Peyer's patch (tissue), 4 donors: Measurements from ENCODE around the gene PLB1. TPM values are rescaled to one million over a fixed set of nuclear protein-coding genes. Genes with fewer than 3 reads are reported as not detected.
A peak's percentile ranks its signal among the peaks of the same experiment; 100 is the strongest.

ENCODE experiments used
- DNase-seq, 3 donors: peaks; one replicate each; pipeline ENCODE4 v3.0.0-alpha.2; 2017 to 2019
- H3K27ac ChIP-seq, 4 donors: fragments of 200-600 bp; sonication (generic); one replicate each; pipeline ENCODE4 v1.5.1; 2016 to 2019
- H3K27me3 ChIP-seq, 2 donors: fragments of 200-600 bp; sonication (generic); one replicate each; pipeline ENCODE4 v1.5.1; 2019
- H3K36me3 ChIP-seq, 3 donors: fragments of 200-600 bp; sonication (generic); one replicate each; pipeline ENCODE4 v1.5.1; 2016 to 2019
- H3K4me1 ChIP-seq, 4 donors: fragments of 200-600 bp; sonication (generic); one replicate each; pipeline ENCODE4 v1.5.1; 2016 to 2019
- H3K4me3 ChIP-seq, 4 donors: fragments of 200-600 bp; sonication (generic); 1 replicate in 3 of 4; 2 replicates in 1 of 4; pipeline ENCODE4 v1.5.1; 2016 to 2019; ENCODE audit warnings: mild to moderate bottlenecking in 1 of 4
- H3K9me3 ChIP-seq, 4 donors: fragments of 200-600 bp; sonication (generic); one replicate each; pipeline ENCODE4 v1.5.1; 2016 to 2019; ENCODE audit warnings: mild to moderate bottlenecking in 1 of 4
- POLR2A ChIP-seq, 2 donors: fragments of 450-650 bp; IDR thresholded peaks; one replicate each; pipeline ENCODE4 v1.5.1; 2017; ENCODE audit warnings: antibody characterized with exemption in 2 of 2, mild to moderate bottlenecking in 2 of 2, moderate library complexity in 2 of 2
- total RNA-seq, 4 donors: library from RNA; depleted of rRNA; stranded (reverse); fragments of >200 nt; gene quantifications; one replicate each; pipeline ENCODE4 v1.1.0, GENCODE V29; 2016
- TF ChIP-seq, protein P1 (sequence below), 6 experiments: fragments of 450-650 bp in 4 of 6; fragments of 200-600 bp in 2 of 6; sonication (generic) in 1 of 6; IDR thresholded peaks; one replicate each; pipeline ENCODE4 v1.5.1; 2017 to 2019; ENCODE audit warnings: antibody characterized with exemption in 6 of 6, mild to moderate bottlenecking in 3 of 6, moderate library complexity in 1 of 6

PLB1 gene
- total RNA-seq, 4 donors from 2014 or later = 9.1 to 345 (median 146) TPM

DNA sequence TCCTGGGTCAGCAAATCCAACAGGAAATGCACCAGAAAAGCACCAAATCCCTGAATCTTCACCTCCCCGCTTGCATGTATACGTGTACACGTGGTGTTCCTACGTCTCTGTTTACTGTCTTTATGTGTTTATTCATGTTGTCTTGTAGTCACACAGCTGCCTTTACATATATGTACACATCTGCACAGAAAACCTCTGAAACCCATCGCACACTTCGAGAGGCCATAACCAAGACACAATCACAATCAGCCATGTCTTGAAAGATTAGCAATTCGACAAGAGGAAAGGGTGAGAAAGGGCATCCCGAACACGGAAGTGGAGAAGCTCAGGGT is 98.1 kb downstream of the PLB1 start:
- Histone ChIP-seq H3K27ac (peak overlapping the region in 3 of 4 donors; percentile 61 to 74 (median 74)), H3K27me3 (no peaks in the 10 kb centered on the region), H3K9me3 (no peaks in the 10 kb centered on the region), H3K36me3 (no peaks in the 10 kb centered on the region), H3K4me1 (peaks cover 0 to 16% (median 7%) of the 10 kb centered on the region in 4 donors), H3K4me3 (peak overlapping the region in 1 of 4 donors; percentile 12)
- TF ChIP-seq, protein P1, sequence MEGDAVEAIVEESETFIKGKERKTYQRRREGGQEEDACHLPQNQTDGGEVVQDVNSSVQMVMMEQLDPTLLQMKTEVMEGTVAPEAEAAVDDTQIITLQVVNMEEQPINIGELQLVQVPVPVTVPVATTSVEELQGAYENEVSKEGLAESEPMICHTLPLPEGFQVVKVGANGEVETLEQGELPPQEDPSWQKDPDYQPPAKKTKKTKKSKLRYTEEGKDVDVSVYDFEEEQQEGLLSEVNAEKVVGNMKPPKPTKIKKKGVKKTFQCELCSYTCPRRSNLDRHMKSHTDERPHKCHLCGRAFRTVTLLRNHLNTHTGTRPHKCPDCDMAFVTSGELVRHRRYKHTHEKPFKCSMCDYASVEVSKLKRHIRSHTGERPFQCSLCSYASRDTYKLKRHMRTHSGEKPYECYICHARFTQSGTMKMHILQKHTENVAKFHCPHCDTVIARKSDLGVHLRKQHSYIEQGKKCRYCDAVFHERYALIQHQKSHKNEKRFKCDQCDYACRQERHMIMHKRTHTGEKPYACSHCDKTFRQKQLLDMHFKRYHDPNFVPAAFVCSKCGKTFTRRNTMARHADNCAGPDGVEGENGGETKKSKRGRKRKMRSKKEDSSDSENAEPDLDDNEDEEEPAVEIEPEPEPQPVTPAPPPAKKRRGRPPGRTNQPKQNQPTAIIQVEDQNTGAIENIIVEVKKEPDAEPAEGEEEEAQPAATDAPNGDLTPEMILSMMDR (IDR thresholded peaks at IDR 0.05) = no peak
- no peak for TF ChIP-seq POLR2A (IDR thresholded peaks at IDR 0.05)
- no peak for DNase-seq

DNA sequence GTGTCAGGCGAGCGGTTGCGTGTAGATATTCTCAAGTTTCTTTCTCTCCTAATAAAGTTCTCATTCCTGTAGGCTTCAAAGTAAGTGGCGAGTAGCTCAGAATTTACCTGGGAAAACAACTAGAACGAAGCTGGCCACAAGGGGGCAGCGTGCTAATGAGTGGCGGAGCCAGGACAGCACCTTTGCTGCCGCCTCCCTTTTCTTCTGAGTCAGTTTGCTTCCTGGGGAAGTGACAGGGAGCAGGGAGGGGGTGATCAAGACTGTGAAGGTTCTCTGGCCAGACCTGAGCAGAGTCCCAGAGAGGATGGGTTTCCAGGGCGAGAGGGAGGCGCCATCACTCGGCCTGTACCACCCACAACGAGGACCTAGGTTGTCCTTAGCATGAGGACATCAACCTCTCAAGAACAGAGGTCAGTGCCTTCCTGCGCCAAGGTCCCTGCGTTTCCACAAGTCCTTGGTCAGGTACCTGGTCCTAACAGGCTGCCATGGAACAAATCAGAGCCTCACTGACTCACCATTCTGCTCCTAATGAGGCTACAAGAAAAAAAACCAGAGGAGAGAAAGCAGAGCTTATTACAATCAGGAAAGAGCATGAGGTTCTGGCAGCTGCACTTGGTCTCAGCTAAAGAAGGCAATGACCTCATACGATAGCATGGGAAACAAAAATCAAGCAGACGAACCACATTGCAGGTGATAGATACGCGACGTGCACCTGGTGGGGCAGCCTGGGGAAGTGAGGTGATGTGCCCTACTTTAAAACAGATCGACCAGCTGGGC is 98.7 kb downstream of the PLB1 start:
- Histone ChIP-seq H3K4me3 (peak overlapping the region in 2 of 4 donors; percentile 12 to 15), H3K36me3 (no peaks in the 10 kb centered on the region), H3K27me3 (no peaks in the 10 kb centered on the region), H3K27ac (peak overlapping the region; percentile 57 to 74 (median 68)), H3K9me3 (no peaks in the 10 kb centered on the region), H3K4me1 (peaks cover 0 to 16% (median 7%) of the 10 kb centered on the region in 4 donors)
- DNase-seq = peak; percentile 92 to 98 (median 93)
- TF ChIP-seq, protein P1 (IDR thresholded peaks at IDR 0.05) = peak; percentile 55 to 93 (median 88)
- TF ChIP-seq POLR2A (IDR thresholded peaks at IDR 0.05) = no peak

DNA sequence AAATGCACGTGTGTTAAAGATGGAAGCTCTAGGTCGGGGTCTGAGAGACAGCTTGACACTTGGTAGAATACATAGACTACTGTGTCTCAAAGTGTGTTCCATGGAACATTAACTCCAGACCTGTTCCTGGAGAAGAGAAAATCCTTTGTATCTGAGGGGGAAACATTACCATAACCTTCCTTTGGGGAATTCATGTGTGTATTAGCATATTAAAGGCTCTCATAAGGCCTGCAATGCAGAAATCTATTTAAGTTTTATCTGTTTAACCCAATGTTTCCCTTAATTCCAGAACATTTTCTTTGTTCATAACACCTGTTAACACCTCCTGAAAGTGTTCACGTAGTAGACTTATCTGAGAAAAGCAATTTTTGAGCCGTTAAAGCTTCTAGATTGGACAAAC is 99.5 kb downstream of the PLB1 start:
- TF ChIP-seq, protein P1 (IDR thresholded peaks at IDR 0.05) = no peak
- TF ChIP-seq POLR2A (IDR thresholded peaks at IDR 0.05) = no peak

DNA sequence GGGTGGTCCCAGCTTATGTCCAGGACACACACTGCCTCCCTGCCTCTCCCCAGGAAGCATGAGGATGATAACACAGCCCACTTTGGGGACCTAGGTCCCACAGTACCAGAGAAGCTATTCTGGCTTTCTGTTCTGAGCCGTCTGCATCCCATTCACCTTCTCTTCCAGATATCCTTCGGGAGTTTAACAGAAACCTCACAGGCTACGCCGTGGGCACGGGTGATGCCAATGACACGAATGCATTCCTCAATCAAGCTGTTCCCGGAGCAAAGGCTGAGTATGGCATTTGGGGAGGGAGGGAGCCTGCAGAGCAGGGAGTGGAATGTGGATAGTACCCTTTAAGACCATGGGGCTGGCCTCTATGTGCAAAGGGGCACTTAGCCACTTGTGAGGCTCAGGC is 102.6 kb downstream of the PLB1 start:
- Histone ChIP-seq H3K27me3 (no peaks in the 10 kb centered on the region), H3K4me3 (no peak overlapping the region), H3K9me3 (no peaks in the 10 kb centered on the region), H3K4me1 (peaks cover 0 to 14% (median 6%) of the 10 kb centered on the region in 4 donors), H3K36me3 (no peaks in the 10 kb centered on the region), H3K27ac (no peak overlapping the region)
- no peak for TF ChIP-seq POLR2A (IDR thresholded peaks at IDR 0.05)
- TF ChIP-seq, protein P1 (IDR thresholded peaks at IDR 0.05) = no peak
- no peak for DNase-seq

More for the DNA sequence above, 99.5 kb downstream of the PLB1 start:
- H3K4me1 ChIP-seq = peaks cover 0 to 16% (median 7%) of the 10 kb centered on the region in 4 donors
- no peaks in the 10 kb centered on the region for H3K27me3 ChIP-seq
- H3K27ac ChIP-seq = peak overlapping the region in 3 of 4 donors; percentile 61 to 74 (median 74)
- H3K36me3 ChIP-seq = no peaks in the 10 kb centered on the region
- no peak for DNase-seq
- H3K9me3 ChIP-seq = no peaks in the 10 kb centered on the region
- H3K4me3 ChIP-seq = no peak overlapping the region

DNA sequence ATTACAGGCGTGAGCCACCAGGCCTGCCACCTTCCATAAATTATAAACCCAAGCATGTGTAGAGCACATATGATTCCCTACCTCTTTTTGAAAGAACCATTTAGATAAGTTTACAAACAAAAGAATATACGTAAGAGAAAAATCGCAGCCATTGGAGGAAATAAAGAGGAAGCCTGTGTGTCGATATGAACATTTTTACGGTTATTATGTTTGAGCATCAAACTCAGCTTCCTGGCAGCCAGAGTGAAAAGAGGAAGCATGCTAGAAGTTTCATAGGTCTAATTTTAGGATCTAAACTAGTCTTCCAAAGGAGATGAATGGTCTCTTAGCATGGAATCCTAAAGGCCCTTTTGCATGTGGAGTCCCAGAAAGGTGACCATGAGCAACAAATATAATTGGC is 104.3 kb downstream of the PLB1 start:
- Histone ChIP-seq H3K9me3 (no peaks in the 10 kb centered on the region), H3K4me1 (no peaks in the 10 kb centered on the region), H3K36me3 (no peaks in the 10 kb centered on the region), H3K27ac (no peak overlapping the region), H3K27me3 (no peaks in the 10 kb centered on the region), H3K4me3 (no peak overlapping the region)
- TF ChIP-seq, protein P1 (IDR thresholded peaks at IDR 0.05) = no peak
- no peak for TF ChIP-seq POLR2A (IDR thresholded peaks at IDR 0.05)
- no peak for DNase-seq
